Motor neuron (in vitro differentiated cells): ENCODE results near the gene NDUFC1. TPM values are rescaled to one million over a fixed set of nuclear protein-coding genes. Genes with fewer than 3 reads are reported as not detected.
"Not testable (repeated sequence)": the region's sequence is repeated elsewhere in the genome, so short reads cannot be mapped to it uniquely, and the experiment has no call there.

ENCODE experiments used
- ATAC-seq, 8 experiments: fragments of 200-7000 bp; cut with Tn5 transposase; replicated peaks in 6 of 8; 2 replicates each; pipeline ENCODE4 v1.8.0; 2021; ENCODE audit warnings: mild to moderate bottlenecking in 8 of 8, moderate library complexity in 8 of 8
- H3K27ac ChIP-seq, 2 donors: fragments of 250-450 bp; sonication (Bioruptor Pico); 2 replicates each; pipeline ENCODE4 v1.9.0; 2021; ENCODE audit warnings: antibody characterized with exemption in 2 of 2, mild to moderate bottlenecking in 2 of 2, moderate library complexity in 1 of 2
- H3K4me1 ChIP-seq, 2 donors: fragments of 250-450 bp; sonication (Bioruptor Pico); replicated peaks in 1 of 2; 2 replicates each; pipeline ENCODE4 v1.6.1; 2021; ENCODE audit warnings: antibody characterized with exemption in 2 of 2, mild to moderate bottlenecking in 2 of 2, moderate library complexity in 1 of 2
- H3K4me3 ChIP-seq, 5 donors: fragments of 250-450 bp; sonication (Bioruptor Pico); 2 replicates each; pipeline ENCODE4 v1.9.0; 2021; ENCODE audit warnings: antibody characterized with exemption in 5 of 5, mild to moderate bottlenecking in 5 of 5, moderate library complexity in 4 of 5
- WGBS, 10 experiments: fragments of 450-650 bp; shearing (Covaris generic); methylation state at CpG; one replicate each; pipeline ENCODE4 v1.0.0; 2022; 5-methylcytosine and 5-hydroxymethylcytosine counted together
- in situ Hi-C, 9 experiments: fragments of 400-800 bp; cut with MboI; loops; one replicate each; pipeline ENCODE4 v1.15.0; 2021; ENCODE audit warnings: low sequenced_read_pairs in 9 of 9, low pct_unique_long_range_greater_than_20kb in 2 of 9; ENCODE audit not compliant: unreplicated experiment in 9 of 9
- total RNA-seq, 8 experiments: library from RNA; unstranded; fragments of 300-600 nt; gene quantifications; 2 replicates each; pipeline versions ENCODE4 v1.2.3 to v1.2.4, GENCODE V29; 2022

Gene NDUFC1
- 10 to 100 TPM; 57.6 to 96.9 (median 78.0) TPM for total RNA-seq

GRCh38 chr4:139301821-139302611 lies at the start of gene NDUFC1:
Gene NDUFC1 (minus strand): TSS chr4:139302477. CDS start chr4:139295798, 6,679 bp downstream.
- H3K4me1 ChIP-seq = peaks cover 0 to 19% of the 10 kb centered on the region in 2 donors
- H3K27ac ChIP-seq = peak within 1 kb of the TSS; percentile 94 to 96
- ATAC-seq = peak; percentile 41 to 55 (median 44)
- in situ Hi-C loops = no loop called here
- peak within 1 kb of the TSS; percentile 56 to 93 (median 85) for H3K4me3 ChIP-seq
- WGBS, 10 experiments = 0% methylated on average over 1 to 14 of the region's 46 CpGs; no CpG with 5 or more reads in 2 of the 10 experiments

DNA sequence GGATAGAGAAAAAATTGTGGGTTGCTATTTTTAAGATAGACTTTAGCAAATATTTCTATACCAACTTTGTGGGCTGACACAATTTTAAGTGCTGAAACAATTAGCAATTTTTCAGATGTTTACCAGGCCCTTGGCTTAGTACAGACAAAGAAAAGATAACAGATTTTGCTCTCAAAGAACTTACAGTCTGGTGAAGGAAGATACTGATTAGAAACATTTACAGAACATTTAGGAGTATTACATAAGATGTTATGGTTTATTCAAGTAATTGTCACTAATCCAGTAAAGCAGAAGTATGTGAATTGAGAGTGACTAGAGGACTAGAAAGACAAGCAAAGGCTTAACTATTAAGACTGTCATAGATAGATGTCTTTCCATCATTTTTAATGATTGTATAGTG lies 35.3 kb upstream of the NDUFC1 start:
- H3K27ac ChIP-seq = no peak overlapping the region

DNA sequence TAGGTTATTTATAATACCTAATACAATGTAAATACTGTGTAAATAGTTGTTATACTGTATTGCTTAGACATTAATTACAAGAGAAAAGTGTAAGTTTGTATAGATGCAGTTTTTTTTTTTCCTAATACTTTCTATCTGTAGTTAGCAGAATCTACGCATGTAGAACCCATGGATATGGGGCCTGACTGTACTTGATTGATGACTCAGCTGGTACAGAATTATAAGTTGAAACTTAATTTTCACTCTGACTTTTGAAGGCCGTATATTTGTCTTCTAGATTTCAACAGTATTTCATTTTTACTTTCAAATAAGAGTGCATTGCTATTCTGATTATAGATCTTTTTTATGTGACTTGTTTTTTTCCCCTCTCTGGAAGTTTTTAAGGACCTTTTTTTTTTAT lies 30.8 kb upstream of the NDUFC1 start:
- no peak overlapping the region for H3K27ac ChIP-seq
- WGBS, 10 experiments = 90 to 100% (median 99%) methylated on average over 1 to 2 of the region's 2 CpGs
- H3K4me1 ChIP-seq = no peaks in the 10 kb centered on the region
- H3K4me3 ChIP-seq = no peak overlapping the region
- ATAC-seq = no peak
- in situ Hi-C loops = no loop called here

More for the DNA sequence above, 35.3 kb upstream of the NDUFC1 start:
- no peak overlapping the region for H3K4me3 ChIP-seq
- in situ Hi-C loops = no loop called here
- ATAC-seq = no peak
- H3K4me1 ChIP-seq = no peaks in the 10 kb centered on the region

DNA sequence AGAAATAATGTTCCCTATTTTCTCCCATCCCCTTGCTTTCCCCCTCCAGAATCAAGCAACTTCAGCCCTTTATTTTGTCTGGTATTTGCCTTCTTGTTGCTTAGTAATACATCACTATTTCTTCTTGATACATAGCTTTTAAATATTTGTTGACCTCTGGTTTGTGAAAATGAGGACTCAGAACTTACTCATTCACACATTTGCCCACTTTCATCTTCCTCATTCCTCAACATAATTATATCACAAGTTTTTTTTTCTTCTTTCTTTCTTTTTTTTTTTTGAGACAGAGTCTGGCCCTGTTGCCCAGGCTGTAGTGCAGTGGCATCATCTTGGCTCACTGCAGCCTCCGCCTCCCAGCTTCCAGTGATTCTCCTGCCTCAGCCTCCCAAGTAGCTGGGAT lies 28.9 kb upstream of the NDUFC1 start:
- H3K4me1 ChIP-seq = no peaks in the 10 kb centered on the region
- 100% methylated on average over 1 of the region's 1 CpG; no CpG with 5 or more reads in 2 of the 10 experiments for WGBS, 10 experiments
- ATAC-seq = no peak
- no peak overlapping the region for H3K27ac ChIP-seq
- no peak overlapping the region for H3K4me3 ChIP-seq
- in situ Hi-C loops = no loop called here

GRCh38 chr4:139330283-139330682 lies 28.0 kb upstream of the NDUFC1 start:
- WGBS, 10 experiments = 67 to 100% (median 92%) methylated on average over 1 to 3 of the region's 3 CpGs; no CpG with 5 or more reads in 2 of the 10 experiments

DNA sequence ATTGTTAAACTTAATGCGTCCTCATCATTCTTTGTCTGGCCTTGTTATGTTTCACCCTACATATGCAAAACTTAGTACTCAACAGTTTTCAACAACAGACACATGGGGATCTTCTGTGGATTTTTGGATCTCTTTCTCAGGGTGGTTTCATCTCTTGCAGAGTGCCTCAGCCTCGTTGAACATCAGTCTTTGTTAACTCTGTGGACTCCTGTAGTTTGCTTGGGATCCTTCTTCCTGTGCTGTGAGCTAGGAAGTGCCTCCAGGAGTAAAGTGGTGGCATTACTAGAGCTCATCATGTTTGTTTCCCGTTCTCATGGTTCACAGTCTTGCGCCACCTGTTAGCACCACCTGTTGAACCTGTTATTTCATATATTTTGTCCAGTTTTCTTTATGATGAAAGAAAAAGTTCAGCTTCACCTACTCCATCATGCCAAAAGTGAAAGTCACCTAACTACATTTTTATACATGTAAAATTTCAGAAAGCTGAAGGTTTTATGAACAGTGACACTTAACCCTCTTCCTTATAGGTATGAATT lies 27.5 kb upstream of the NDUFC1 start:
- WGBS, 10 experiments = 60 to 100% (median 100%) methylated on average over 1 to 4 of the region's 4 CpGs; no CpG with 5 or more reads in 1 of the 10 experiments
- Histone ChIP-seq H3K4me1 (no peaks in the 10 kb centered on the region), H3K27ac (no peak overlapping the region), H3K4me3 (no peak overlapping the region)
- in situ Hi-C loops = no loop called here
- ATAC-seq = no peak

More at GRCh38 chr4:139330283-139330682, 28.0 kb upstream of the NDUFC1 start:
- in situ Hi-C loops = no loop called here
- no peak for ATAC-seq
- Histone ChIP-seq H3K4me3 (no peak overlapping the region), H3K27ac (no peak overlapping the region), H3K4me1 (no peaks in the 10 kb centered on the region)

DNA sequence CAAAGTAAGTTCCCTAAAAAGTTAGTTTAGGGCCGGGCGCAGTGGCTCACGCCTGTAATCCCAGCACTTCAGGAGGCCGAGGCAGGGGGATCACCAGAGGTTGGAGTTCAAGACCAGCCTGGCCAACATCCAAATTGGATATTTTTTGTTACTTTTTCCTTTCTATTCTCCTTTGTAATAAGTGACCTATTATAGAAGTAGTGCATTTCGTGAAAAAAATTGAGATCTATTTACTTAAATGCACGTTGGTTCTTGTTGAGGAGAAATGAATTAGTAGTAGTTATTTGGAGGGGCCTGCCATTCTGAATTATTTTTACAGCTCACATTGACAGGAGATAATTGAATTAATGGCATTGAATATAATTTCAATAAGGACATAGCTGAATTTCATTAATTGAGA lies 22.3 kb upstream of the NDUFC1 start:
- 40 to 98% (median 85%) methylated on average over 1 to 6 of the region's 6 CpGs for WGBS, 10 experiments
- H3K4me1 ChIP-seq = no peaks in the 10 kb centered on the region
- H3K27ac ChIP-seq = no peak overlapping the region
- in situ Hi-C loops = no loop called here
- no peak for ATAC-seq
- H3K4me3 ChIP-seq = no peak overlapping the region

GRCh38 chr4:139322541-139322940 lies 20.3 kb upstream of the NDUFC1 start:
- ATAC-seq, H3K4me1 ChIP-seq, H3K4me3 ChIP-seq, H3K27ac ChIP-seq, in situ Hi-C loops: not testable (repeated sequence)
- WGBS, 10 experiments = 91 to 100% (median 96%) methylated on average over 1 to 6 of the region's 6 CpGs; no CpG with 5 or more reads in 5 of the 10 experiments

DNA sequence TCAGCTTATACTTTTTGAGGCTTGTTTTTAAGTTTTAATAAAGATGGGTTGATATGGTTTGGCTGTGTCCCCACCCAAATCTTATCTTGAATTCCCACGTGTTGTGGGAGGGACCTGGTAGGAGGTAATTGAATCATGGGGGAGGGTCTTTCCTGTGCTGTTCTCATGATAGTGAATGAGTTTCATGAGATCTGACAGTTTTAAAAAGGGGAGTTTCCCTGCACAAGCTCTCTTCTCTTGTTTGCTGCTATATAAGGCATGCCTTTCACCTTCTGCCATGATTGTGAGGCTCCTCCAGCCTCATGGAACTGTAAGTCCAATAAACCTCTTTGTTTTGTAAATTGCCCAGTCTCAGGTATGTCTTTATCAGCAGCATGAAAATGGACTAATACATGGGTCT lies 19.8 kb upstream of the NDUFC1 start:
- H3K4me1 ChIP-seq, H3K4me3 ChIP-seq, ATAC-seq, in situ Hi-C loops, H3K27ac ChIP-seq: not testable (repeated sequence)
- WGBS, 10 experiments = 14 to 100% (median 100%) methylated on average over 1 of the region's 1 CpG; no CpG with 5 or more reads in 4 of the 10 experiments

- WGBS, 10 experiments = 80 to 100% (median 90%) methylated on average over 1 of the region's 1 CpG; no CpG with 5 or more reads in 5 of the 10 experiments
- in situ Hi-C loops = no loop called here
- ATAC-seq = no peak
- no peak overlapping the region for H3K4me3 ChIP-seq
- no peaks in the 10 kb centered on the region for H3K4me1 ChIP-seq
- H3K27ac ChIP-seq = no peak overlapping the region
Measured at GRCh38 chr4:139319571-139319970, 17.3 kb upstream of the NDUFC1 start.

- H3K27ac ChIP-seq = no peak overlapping the region
- in situ Hi-C loops = no loop called here
- no peaks in the 10 kb centered on the region for H3K4me1 ChIP-seq
- no peak overlapping the region for H3K4me3 ChIP-seq
- no peak for ATAC-seq
Measured at GRCh38 chr4:139317635-139318034, 15.4 kb upstream of the NDUFC1 start.

DNA sequence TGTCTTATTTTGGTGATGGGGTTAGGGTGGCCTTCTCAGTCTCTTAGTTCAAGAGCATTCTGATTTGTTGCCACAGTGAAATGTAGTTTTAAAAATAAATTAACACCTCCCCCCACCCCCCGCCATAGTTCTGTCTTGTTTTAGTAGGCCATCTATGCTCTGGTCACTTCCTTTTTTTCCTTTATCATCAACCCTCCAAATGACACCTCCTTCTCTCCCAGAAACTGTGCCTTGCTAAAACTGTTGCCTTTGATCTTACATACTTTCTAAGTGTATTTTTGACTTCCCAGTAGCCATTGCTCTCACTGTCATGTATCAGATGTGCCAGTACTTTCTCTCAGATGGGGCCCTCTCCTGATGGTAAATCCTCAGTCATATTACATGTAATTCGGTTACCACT lies 14.5 kb upstream of the NDUFC1 start:
- WGBS, 10 experiments = 79 to 100% (median 100%) methylated on average over 1 to 2 of the region's 2 CpGs; no CpG with 5 or more reads in 3 of the 10 experiments
- in situ Hi-C loops = no loop called here
- ATAC-seq = no peak

DNA sequence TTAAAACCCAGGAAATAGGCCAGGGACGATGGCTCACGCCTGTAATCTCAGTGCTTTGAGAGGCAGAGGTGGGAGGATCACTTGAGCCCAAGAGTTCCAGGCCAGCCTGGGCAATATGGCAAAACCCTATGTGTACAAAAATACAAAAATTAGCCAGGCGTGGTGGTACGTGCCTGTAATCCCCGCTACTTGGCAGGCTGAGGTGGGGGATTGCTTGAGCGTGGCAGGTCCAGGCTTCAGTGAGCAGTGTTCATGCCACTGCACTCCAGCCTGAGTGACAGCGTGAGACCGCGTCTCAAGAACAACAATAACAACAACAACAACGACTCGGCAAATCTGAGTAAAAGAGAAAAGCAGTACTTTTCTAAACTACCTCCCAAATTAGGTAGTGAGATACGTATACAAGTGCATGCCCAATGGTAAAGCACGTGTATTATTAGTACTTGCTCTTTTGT lies 13.0 kb upstream of the NDUFC1 start:
- Histone ChIP-seq H3K27ac (peak overlapping the region in 1 of 2 donors; percentile 18), H3K4me1 (no peaks in the 10 kb centered on the region), H3K4me3 (no peak overlapping the region)
- ATAC-seq = no peak
- 88 to 100% (median 95%) methylated on average over 1 to 10 of the region's 13 CpGs for WGBS, 10 experiments
- in situ Hi-C loops = no loop called here

More for the DNA sequence above, 14.5 kb upstream of the NDUFC1 start:
- Histone ChIP-seq H3K27ac (no peak overlapping the region), H3K4me1 (no peaks in the 10 kb centered on the region), H3K4me3 (no peak overlapping the region)
